ENCODE measurements around the gene BBS1.
"Not testable (repeated sequence)": the region's sequence is repeated elsewhere in the genome, so short reads cannot be mapped to it uniquely, and the experiment has no call there.

The BBS1 gene

GRCh38 chr11:66510271-66510989, at the start of gene BBS1:
TSS of gene BBS1 (plus strand) at chr11:66510635. CDS start at chr11:66510660, 25 bp downstream.
- DNase-seq = peak; percentile 81

GRCh38 chr11:66462010-66462409, 48.4 kb upstream of the BBS1 start:
- DNase-seq = no peak

- DNase-seq = no peak
Observed at GRCh38 chr11:66462911-66463310, 47.5 kb upstream of the BBS1 start.

- DNase-seq = not testable (repeated sequence)
Observed at GRCh38 chr11:66464116-66464515, 46.3 kb upstream of the BBS1 start.

GRCh38 chr11:66464916-66465315, 45.5 kb upstream of the BBS1 start:
- no peak for DNase-seq

GRCh38 chr11:66465373-66466224, 44.8 kb upstream of the BBS1 start:
- DNase-seq = no peak

GRCh38 chr11:66466225-66467033, 44.0 kb upstream of the BBS1 start, which contains the start of gene PELI3:
TSS of gene PELI3 (plus strand) at chr11:66466905. CDS start at chr11:66468129, 1,224 bp downstream.
- DNase-seq = peak; percentile 92

- DNase-seq = peak; percentile 41
Observed at GRCh38 chr11:66467034-66467659, 43.3 kb upstream of the BBS1 start.

- DNase-seq = no peak
Observed at GRCh38 chr11:66467756-66468155, 42.7 kb upstream of the BBS1 start.

- no peak for DNase-seq
Observed at GRCh38 chr11:66468691-66469090, 41.7 kb upstream of the BBS1 start.

GRCh38 chr11:66469441-66469840, 41.0 kb upstream of the BBS1 start:
- no peak for DNase-seq

- DNase-seq = no peak
Observed at GRCh38 chr11:66470015-66470414, 40.4 kb upstream of the BBS1 start.

- no peak for DNase-seq
Observed at GRCh38 chr11:66471142-66471541, 39.3 kb upstream of the BBS1 start.

- no peak for DNase-seq
Observed at GRCh38 chr11:66472054-66472453, 38.4 kb upstream of the BBS1 start.

- DNase-seq = no peak
Observed at GRCh38 chr11:66473167-66473566, 37.3 kb upstream of the BBS1 start.

- no peak for DNase-seq
Observed at GRCh38 chr11:66473608-66474515, 36.6 kb upstream of the BBS1 start.

- no peak for DNase-seq
Observed at GRCh38 chr11:66475349-66476172, 34.9 kb upstream of the BBS1 start.

GRCh38 chr11:66476173-66476840, 34.1 kb upstream of the BBS1 start:
- no peak for DNase-seq

GRCh38 chr11:66476841-66477251, 33.6 kb upstream of the BBS1 start:
- no peak for DNase-seq

All from stimulated activated CD4-positive, alpha-beta T cell treated with anti-CD3 and anti-CD28 coated beads, Interleukin-1b, Interleukin-23, amount 100 ng/mL, for 48 hours (primary cell).